Heart right ventricle (tissue), 16 donors: ENCODE data around the gene LDHA. TPM values are rescaled to one million over a fixed set of nuclear protein-coding genes. Genes with fewer than 3 reads are reported as not detected.

Experiments
- ATAC-seq, 8 donors: fragments of 200-7000 bp; cut with Tn5 transposase; one replicate each; pipeline ENCODE4 v1.9.1; 2020; ENCODE audit warnings: mild to moderate bottlenecking in 8 of 8, moderate library complexity in 8 of 8, moderate number of reproducible peaks in 1 of 8
- DNase-seq, 2 donors: peaks; one replicate each; pipeline ENCODE4 v3.0.0-alpha.2; 2020
- H3K27ac ChIP-seq, 10 donors: fragments of 200-600 bp; sonication (generic) in 2 of 10; one replicate each; pipeline versions ENCODE4 v1.5.0 to v1.8.0; 2020 to 2022; ENCODE audit warnings: mild to moderate bottlenecking in 3 of 10
- H3K27me3 ChIP-seq, 7 donors: fragments of 200-600 bp; one replicate each; pipeline ENCODE4 v1.8.0; 2021 to 2022; ENCODE audit warnings: mild to moderate bottlenecking in 2 of 7
- H3K36me3 ChIP-seq, 9 donors: fragments of 200-600 bp; sonication (generic) in 1 of 9; one replicate each; pipeline versions ENCODE4 v1.5.0 to v1.8.0; 2020 to 2022; ENCODE audit warnings: mild to moderate bottlenecking in 2 of 9
- H3K4me1 ChIP-seq, 9 donors: fragments of 200-600 bp; sonication (generic) in 1 of 9; one replicate each; pipeline versions ENCODE4 v1.5.0 to v1.8.0; 2020 to 2022; ENCODE audit warnings: mild to moderate bottlenecking in 4 of 9
- H3K4me3 ChIP-seq, 10 donors: fragments of 200-600 bp; sonication (generic) in 2 of 10; one replicate each; pipeline versions ENCODE4 v1.5.0 to v1.8.0; 2020 to 2022; ENCODE audit warnings: mild to moderate bottlenecking in 7 of 10, moderate library complexity in 2 of 10
- H3K9me3 ChIP-seq, 11 donors: fragments of 200-600 bp in 10 of 11; sonication (generic) in 2 of 11; one replicate each; pipeline versions ENCODE4 v1.5.0 to v1.8.0; 2013 to 2022; ENCODE audit warnings: mild to moderate bottlenecking in 2 of 11, control low read depth in 1 of 11, moderate library complexity in 1 of 11
- WGBS, 2 donors: extraction: QIAGEN DNeasy Blood & Tissue Kit; methylation state at CpG; one replicate each; pipeline ENCODE4 v1.1.7; 2013; ENCODE audit warnings: inconsistent platforms in 1 of 2; 5-methylcytosine and 5-hydroxymethylcytosine counted together
- intact Hi-C, 10 donors: fragments of 100-400 bp; cut with DNase I; formaldehyde crosslinking; loops; one replicate each; pipeline versions ENCODE4 v1.11.1 to v1.14.2; 2022
- microRNA-seq, 2 donors: library from miRNA; unstranded; fragments of <30 nt; microRNA quantifications; one replicate each; pipeline ENCODE4 v1.2.0, GENCODE V29; 2021
- polyA plus RNA-seq, 2 donors: library from polyadenylated mRNA; stranded (reverse); fragments of 200-250 nt; gene quantifications; one replicate each; pipeline ENCODE4 v1.2.3, GENCODE V29; 2013
- total RNA-seq, 10 donors: library from RNA; stranded (reverse); fragmentation: NEBNext Ultra II Directional in 3 of 10; extraction: Animal tissue kit (Norgen Biotek cat#: 25700) in 3 of 10; gene quantifications; one replicate each; pipeline versions ENCODE4 v1.2.1 to v1.2.4, GENCODE V29; 2021 to 2023
- TF ChIP-seq, protein P1 (sequence below), 9 donors: fragments of 200-600 bp; sonication (generic) in 2 of 9; IDR thresholded peaks; one replicate each; pipeline versions ENCODE4 v1.5.0 to v1.8.0; 2021 to 2022; ENCODE audit warnings: antibody characterized with exemption in 9 of 9, mild to moderate bottlenecking in 5 of 9, moderate library complexity in 1 of 9
- donor health status: Arrhythmogenic right ventricular cardiomyopathy.
- donor health status: ischemic (EF 13 %, LVEDD 7.1; RV severe dilation, severe dysfunction).
- donor health status: healthy with polysubstance abuse.
- donor health status: DM: no; HTN: yes; CAD: no.
- donor health status: DM: no; HTN: no; CAD: no.
- donor health status: ischemic (EF 25% LVEDD 6.9; RV normal size, moderate dysfunction).
- donor health status: ischemic (EF 25% LVEDD 5.7; RV mildly dilated, moderate dysfunction).
- donor health status: healthy.
- donor health status: DM: yes; HTN: yes; CAD: no.
- donor health status: Ischemic cardiomyopathy.
- donor health status: ischemic (EF 35%, LVEDD 5.7; RV mildly dilated, moderate dysfunction).
- donor health status: nonischemic (EF 11% LVEDD 7.7; RV severe dilation, severe dysfunction).
- donor health status: DM: yes; HTN: yes; CAD: no.
- donor health status: PGD.
- donor health status: ischemic (EF 29% LVEDD 5.4; RV normal size, mild dysfunction).
- donor health status: nonischemic (EF 23%, LVEDD 6.1; RV moderate dilation, normal function).

Gene LDHA
- total and polyA plus RNA-seq, 12 donors, result 121 to 918 (median 298) TPM

DNA sequence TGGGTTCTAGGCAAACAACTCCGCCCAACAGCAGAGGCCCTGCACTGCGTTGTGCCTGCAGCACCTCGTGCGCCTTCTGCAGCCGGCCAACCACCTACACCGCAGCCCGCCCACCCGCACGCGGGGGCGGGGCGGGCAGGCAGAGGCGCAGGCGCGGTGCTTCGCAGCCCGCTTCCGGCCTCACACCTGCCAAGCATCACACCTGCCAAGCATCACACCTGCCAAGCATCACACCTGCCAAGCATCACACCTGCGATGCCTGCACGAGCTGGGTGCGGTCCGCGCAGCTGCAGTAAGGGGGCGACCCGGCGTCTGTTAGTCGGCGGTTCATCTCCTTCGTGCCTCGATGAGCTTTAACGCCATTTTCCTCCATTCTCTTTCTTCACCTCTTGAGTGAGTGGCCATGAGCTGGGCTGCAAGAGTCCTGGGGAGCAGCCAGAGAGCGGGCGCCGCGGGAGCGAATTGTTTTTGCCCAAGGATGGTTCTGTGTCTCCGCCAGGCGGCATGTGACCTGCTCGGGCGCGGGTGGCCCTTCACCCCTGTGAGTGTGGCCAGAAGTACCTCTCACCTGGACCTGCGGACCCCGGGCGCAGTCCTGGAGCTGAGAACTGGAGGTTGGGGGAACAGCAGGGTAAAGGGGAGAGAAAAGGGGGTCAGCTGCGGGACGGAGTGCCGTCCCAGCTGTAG, 61.5 kb downstream of the LDHA start, which contains the start of gene LDHAL6A:
LDHAL6A (plus strand) TSS at position 171 of the 687 bp plus-strand sequence. CDS start 825 bp downstream, outside the sequence.
- ATAC-seq (no peak), DNase-seq (no peak)
- intact Hi-C loops, result no loop called here
- Histone ChIP-seq H3K27ac (no peak within 1 kb of the TSS), H3K4me1 (no peaks in the 10 kb centered on the region), H3K9me3 (no peaks in the 10 kb centered on the region), H3K4me3 (peak within 1 kb of the TSS in 1 of 10 donors; percentile 10), H3K27me3 (peaks cover 0 to 16% (median 10%) of the 10 kb centered on the region in 7 donors), H3K36me3 (no peaks in the 10 kb centered on the region)
- 29 to 49% methylated on average over 47 of the region's 47 CpGs for WGBS, 2 donors
- TF ChIP-seq, protein P1, sequence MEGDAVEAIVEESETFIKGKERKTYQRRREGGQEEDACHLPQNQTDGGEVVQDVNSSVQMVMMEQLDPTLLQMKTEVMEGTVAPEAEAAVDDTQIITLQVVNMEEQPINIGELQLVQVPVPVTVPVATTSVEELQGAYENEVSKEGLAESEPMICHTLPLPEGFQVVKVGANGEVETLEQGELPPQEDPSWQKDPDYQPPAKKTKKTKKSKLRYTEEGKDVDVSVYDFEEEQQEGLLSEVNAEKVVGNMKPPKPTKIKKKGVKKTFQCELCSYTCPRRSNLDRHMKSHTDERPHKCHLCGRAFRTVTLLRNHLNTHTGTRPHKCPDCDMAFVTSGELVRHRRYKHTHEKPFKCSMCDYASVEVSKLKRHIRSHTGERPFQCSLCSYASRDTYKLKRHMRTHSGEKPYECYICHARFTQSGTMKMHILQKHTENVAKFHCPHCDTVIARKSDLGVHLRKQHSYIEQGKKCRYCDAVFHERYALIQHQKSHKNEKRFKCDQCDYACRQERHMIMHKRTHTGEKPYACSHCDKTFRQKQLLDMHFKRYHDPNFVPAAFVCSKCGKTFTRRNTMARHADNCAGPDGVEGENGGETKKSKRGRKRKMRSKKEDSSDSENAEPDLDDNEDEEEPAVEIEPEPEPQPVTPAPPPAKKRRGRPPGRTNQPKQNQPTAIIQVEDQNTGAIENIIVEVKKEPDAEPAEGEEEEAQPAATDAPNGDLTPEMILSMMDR (IDR thresholded peaks at IDR 0.05), result no peak

DNA sequence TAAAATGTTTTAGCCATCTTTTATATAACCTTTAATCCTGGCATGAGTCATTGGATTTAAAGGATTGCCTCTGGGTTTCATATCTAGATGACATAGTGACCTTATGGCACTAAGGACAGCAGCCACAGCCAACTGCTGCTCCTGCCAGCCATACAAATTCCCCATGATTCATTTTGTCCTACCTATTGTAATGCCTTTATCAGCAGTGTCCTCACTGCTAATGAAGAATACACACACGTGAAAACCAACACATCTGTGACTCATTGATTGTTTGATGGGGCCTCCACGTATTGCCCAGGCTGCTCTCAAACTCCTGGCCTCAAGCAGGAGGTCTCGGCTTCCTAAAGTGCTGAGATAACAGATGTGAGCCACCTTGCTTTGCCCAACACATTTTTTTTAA, 63.1 kb downstream of the LDHA start:
- WGBS, 2 donors, result 37 to 38% methylated on average over 3 of the region's 3 CpGs
- H3K4me3 ChIP-seq, result no peak overlapping the region
- no peaks in the 10 kb centered on the region for H3K9me3 ChIP-seq
- H3K27ac ChIP-seq, result no peak overlapping the region
- TF ChIP-seq, protein P1 (IDR thresholded peaks at IDR 0.05), result no peak
- H3K4me1 ChIP-seq, result no peaks in the 10 kb centered on the region
- intact Hi-C loops, result no loop called here
- ATAC-seq (peak in 1 of 8 donors; percentile 73), DNase-seq (no peak)
- no peaks in the 10 kb centered on the region for H3K36me3 ChIP-seq
- H3K27me3 ChIP-seq, result peaks cover 0 to 16% (median 10%) of the 10 kb centered on the region in 7 donors

Small RNA genes lying within 50 kb of the gene (microRNA-seq; reads per million reads assigned to microRNA genes)
- 0 reads per million in 2 donors for gene MIR3159

Other genes with a start within 250 kb of the LDHA start
- not detected for gene MRGPRX4, start 221.7 kb upstream of the LDHA start, total RNA-seq
- gene MRGPRX4, start 221.7 kb upstream of the LDHA start, polyA plus RNA-seq, result not detected
- not detected for gene SAA4, start 157.8 kb upstream of the LDHA start, total RNA-seq
- not detected for gene SAA4, start 157.8 kb upstream of the LDHA start, polyA plus RNA-seq
- 1 to 10 TPM in 2 of 10 donors, under 1 TPM in 2, not detected in 6; 0.61 to 4.1 (median 1.7) TPM for gene SAA2, start 145.9 kb upstream of the LDHA start, total RNA-seq
- gene SAA2, start 145.9 kb upstream of the LDHA start, polyA plus RNA-seq, result 1 to 10 TPM in 1 of 2 donors, not detected in 1; 2.1 TPM
- 10 to 100 TPM in 1 of 10 donors, 1 to 10 TPM in 5, under 1 TPM in 2, not detected in 2; 0.57 to 29.0 (median 1.6) TPM for gene SAA1, start 128.3 kb upstream of the LDHA start, total RNA-seq
- gene SAA1, start 128.3 kb upstream of the LDHA start, polyA plus RNA-seq, result 10 to 100 TPM; 10.1 to 16.1 TPM
- 10 to 100 TPM in 9 of 10 donors, 1 to 10 TPM in 1; 9.9 to 14.9 (median 12.5) TPM for gene HPS5, start 72.4 kb upstream of the LDHA start, total RNA-seq
- gene HPS5, start 72.4 kb upstream of the LDHA start, polyA plus RNA-seq, result 1 to 10 TPM; 5.3 to 5.5 TPM
- 10 to 100 TPM; 19.6 to 27.9 (median 25.2) TPM for gene GTF2H1, start 72.0 kb upstream of the LDHA start, total RNA-seq
- 10 to 100 TPM; 14.9 to 15.5 TPM for gene GTF2H1, start 72.0 kb upstream of the LDHA start, polyA plus RNA-seq
- gene LDHC, start 17.8 kb downstream of the LDHA start, total RNA-seq, result 1 to 10 TPM in 3 of 10 donors, under 1 TPM in 1, not detected in 6; 0.37 to 3.1 (median 2.6) TPM
- gene LDHC, start 17.8 kb downstream of the LDHA start, polyA plus RNA-seq, result under 1 TPM in 1 of 2 donors, not detected in 1; 0.37 TPM
- gene LDHAL6A, start 61.3 kb downstream of the LDHA start, total RNA-seq, result not detected
- not detected for gene LDHAL6A, start 61.3 kb downstream of the LDHA start, polyA plus RNA-seq
- 10 to 100 TPM; 59.7 to 77.6 (median 68.7) TPM for gene TSG101, start 132.4 kb downstream of the LDHA start, total RNA-seq
- 10 to 100 TPM; 21.9 to 62.4 TPM for gene TSG101, start 132.4 kb downstream of the LDHA start, polyA plus RNA-seq
- gene UEVLD, start 194.2 kb downstream of the LDHA start, total RNA-seq, result 10 to 100 TPM; 13.7 to 25.8 (median 18.6) TPM
- gene UEVLD, start 194.2 kb downstream of the LDHA start, polyA plus RNA-seq, result 1 to 10 TPM; 5.6 to 7.1 TPM
- gene MISFA, start 205.2 kb downstream of the LDHA start, total RNA-seq, result 10 to 100 TPM in 6 of 10 donors, 1 to 10 TPM in 4; 7.1 to 16.6 (median 10.8) TPM
- gene MISFA, start 205.2 kb downstream of the LDHA start, polyA plus RNA-seq, result 10 to 100 TPM in 1 of 2 donors, 1 to 10 TPM in 1; 1.7 to 18.4 TPM
- gene SPTY2D1, start 239.8 kb downstream of the LDHA start, total RNA-seq, result 10 to 100 TPM in 6 of 10 donors, 1 to 10 TPM in 4; 7.3 to 18.8 (median 10.2) TPM
- gene SPTY2D1, start 239.8 kb downstream of the LDHA start, polyA plus RNA-seq, result 1 to 10 TPM; 1.9 to 3.5 TPM